ENCODE measurements around the gene DLL4.

- TF ChIP-seq EZH2 (IDR thresholded peaks at IDR 0.05; ENCODE audit: insufficient read depth, poor library complexity, severe bottlenecking) (no peak), EZH2phosphoT487 (IDR thresholded peaks at IDR 0.05; ENCODE audit: insufficient read depth, low read depth) (no peak)
Observed at GRCh38 chr15:40949756-40950207, 20.6 kb downstream of the DLL4 start.

All from GM23248 (cell line).